Hepatocyte (in vitro differentiated cells): Measurements from ENCODE around the gene HES7. TPM values are rescaled to one million over a fixed set of nuclear protein-coding genes. Genes with fewer than 3 reads are reported as not detected.
A peak's percentile ranks its signal among the peaks of the same experiment; 100 is the strongest.

Source experiments
- DNase-seq: peaks from one replicate; pipeline ENCODE4 v3.0.0-alpha.2; 2016; ENCODE audit warnings: low spot score
- H2AFZ ChIP-seq: fragments of 200-600 bp; sonication (generic); 2 replicates; pipeline ENCODE4 v1.6.0; 2016; ENCODE audit warnings: antibody characterized with exemption, mild to moderate bottlenecking
- H3K27ac ChIP-seq: fragments of 200-600 bp; sonication (generic); 2 replicates; pipeline ENCODE4 v1.5.1; 2016; ENCODE audit warnings: mild to moderate bottlenecking
- H3K27me3 ChIP-seq: fragments of 200-600 bp; sonication (generic); 2 replicates; pipeline ENCODE4 v1.6.1; 2016
- H3K36me3 ChIP-seq: fragments of 200-600 bp; sonication (generic); replicated peaks from 2 replicates; pipeline ENCODE4 v1.5.1; 2016; ENCODE audit warnings: low read depth; ENCODE audit not compliant: insufficient read depth
- H3K4me1 ChIP-seq: fragments of 200-600 bp; sonication (generic); 2 replicates; pipeline ENCODE4 v1.5.1; 2016; ENCODE audit warnings: mild to moderate bottlenecking, moderate library complexity; ENCODE audit not compliant: insufficient read depth
- H3K4me2 ChIP-seq: fragments of 200-600 bp; sonication (generic); 2 replicates; pipeline ENCODE4 v1.6.0; 2016
- H3K4me3 ChIP-seq: fragments of 200-600 bp; sonication (generic); 2 replicates; pipeline ENCODE4 v1.5.1; 2016; ENCODE audit warnings: mild to moderate bottlenecking
- H3K79me2 ChIP-seq: fragments of 200-600 bp; sonication (generic); 2 replicates; pipeline ENCODE4 v1.6.0; 2017; ENCODE audit warnings: mild to moderate bottlenecking
- H3K9me2 ChIP-seq: fragments of 200-600 bp; sonication (generic); replicated peaks from 2 replicates; pipeline ENCODE4 v1.6.0; 2017; ENCODE audit warnings: mild to moderate bottlenecking; ENCODE audit not compliant: insufficient read depth
- H3K9me3 ChIP-seq: fragments of 200-600 bp; sonication (generic); 2 replicates; pipeline ENCODE4 v1.5.1; 2016; ENCODE audit warnings: low read depth, mild to moderate bottlenecking
- H4K20me1 ChIP-seq: fragments of 200-600 bp; sonication (generic); 2 replicates; pipeline ENCODE4 v1.6.0; 2016; ENCODE audit warnings: mild to moderate bottlenecking; ENCODE audit not compliant: insufficient read depth, poor library complexity, severe bottlenecking
- EZH2 ChIP-seq: fragments of 200-600 bp; sonication (generic); IDR thresholded peaks from 2 replicates; pipeline ENCODE4 v1.6.1; 2016; ENCODE audit warnings: antibody characterized with exemption, mild to moderate bottlenecking, borderline replicate concordance
- EZH2phosphoT487 ChIP-seq: fragments of 200-600 bp; sonication (generic); IDR thresholded peaks from one replicate; pipeline ENCODE4 v1.6.1; 2018; ENCODE audit warnings: antibody characterized with exemption, mild to moderate bottlenecking, low read depth, moderate library complexity; ENCODE audit not compliant: unreplicated experiment, severe bottlenecking
- WGBS: methylation state at CpG from one replicate; pipeline ENCODE4 v1.1.6; 2016; ENCODE audit warnings: low lambda C conversion rate; ENCODE audit errors: missing lambda C conversion rate; 5-methylcytosine and 5-hydroxymethylcytosine counted together
- polyA plus RNA-seq: library from polyadenylated mRNA; unstranded; fragments of >200 nt; fragmentation: Nextera tagmentation; extraction: Ambion mirVana; gene quantifications from 2 replicates; pipeline ENCODE4 v1.2.1, GENCODE V29; 2016
- total RNA-seq: library from RNA; depleted of rRNA; stranded (reverse); fragments of >200 nt; gene quantifications from 2 replicates; pipeline ENCODE4 v1.2.3, GENCODE V29; 2014
- TF ChIP-seq, protein P1 (sequence below): fragments of 200-600 bp; sonication (generic); IDR thresholded peaks from 2 replicates; pipeline ENCODE4 v1.5.1; 2016; ENCODE audit warnings: antibody characterized with exemption, mild to moderate bottlenecking; ENCODE audit not compliant: poor library complexity

The HES7 gene
- total and polyA plus RNA-seq, 2 experiments from 2014 or later, result not detected

DNA sequence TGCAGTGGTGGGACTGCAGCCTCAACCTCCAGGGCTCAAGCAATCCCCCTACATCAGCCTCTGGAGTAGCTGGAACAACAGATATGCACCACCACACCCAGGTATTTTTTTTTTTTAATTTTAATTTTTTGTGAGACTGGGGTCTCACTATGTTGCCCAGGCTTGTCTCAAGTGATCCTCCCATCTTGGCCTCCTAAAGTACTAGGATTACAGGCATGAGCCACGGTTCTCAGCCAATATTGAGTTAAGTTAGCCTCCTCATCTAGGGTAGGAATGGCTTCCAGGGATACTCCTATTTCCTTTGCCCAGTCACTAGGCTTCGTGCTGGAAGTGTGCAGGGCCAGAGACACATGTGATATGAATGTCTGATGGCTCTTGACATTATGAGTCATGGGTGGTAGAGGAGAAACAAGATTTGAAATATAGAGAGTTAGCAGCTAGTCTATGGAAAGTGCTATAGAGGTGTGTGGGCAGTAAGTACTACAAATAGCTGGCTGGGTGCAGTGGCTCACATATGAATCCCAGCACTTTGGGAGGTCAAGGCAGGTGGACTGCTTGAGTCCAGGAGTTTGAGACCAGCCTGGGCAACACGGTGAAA lies 8.0 kb upstream of the HES7 start:
- H2AFZ ChIP-seq, result no peak overlapping the region
- H3K4me1 ChIP-seq, result peaks cover 6% of the 10 kb centered on the region
- no peaks in the 10 kb centered on the region for H3K9me2 ChIP-seq
- H3K27me3 ChIP-seq, result no peaks in the 10 kb centered on the region
- H3K27ac ChIP-seq, result no peak overlapping the region
- H3K79me2 ChIP-seq, result no peaks in the 10 kb centered on the region
- H3K4me2 ChIP-seq, result no peak overlapping the region
- DNase-seq, result peak; percentile 4
- H3K9me3 ChIP-seq, result no peaks in the 10 kb centered on the region
- TF ChIP-seq EZH2phosphoT487, result no peak
- TF ChIP-seq, protein P1, sequence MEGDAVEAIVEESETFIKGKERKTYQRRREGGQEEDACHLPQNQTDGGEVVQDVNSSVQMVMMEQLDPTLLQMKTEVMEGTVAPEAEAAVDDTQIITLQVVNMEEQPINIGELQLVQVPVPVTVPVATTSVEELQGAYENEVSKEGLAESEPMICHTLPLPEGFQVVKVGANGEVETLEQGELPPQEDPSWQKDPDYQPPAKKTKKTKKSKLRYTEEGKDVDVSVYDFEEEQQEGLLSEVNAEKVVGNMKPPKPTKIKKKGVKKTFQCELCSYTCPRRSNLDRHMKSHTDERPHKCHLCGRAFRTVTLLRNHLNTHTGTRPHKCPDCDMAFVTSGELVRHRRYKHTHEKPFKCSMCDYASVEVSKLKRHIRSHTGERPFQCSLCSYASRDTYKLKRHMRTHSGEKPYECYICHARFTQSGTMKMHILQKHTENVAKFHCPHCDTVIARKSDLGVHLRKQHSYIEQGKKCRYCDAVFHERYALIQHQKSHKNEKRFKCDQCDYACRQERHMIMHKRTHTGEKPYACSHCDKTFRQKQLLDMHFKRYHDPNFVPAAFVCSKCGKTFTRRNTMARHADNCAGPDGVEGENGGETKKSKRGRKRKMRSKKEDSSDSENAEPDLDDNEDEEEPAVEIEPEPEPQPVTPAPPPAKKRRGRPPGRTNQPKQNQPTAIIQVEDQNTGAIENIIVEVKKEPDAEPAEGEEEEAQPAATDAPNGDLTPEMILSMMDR, result no peak
- no peak for TF ChIP-seq EZH2
- no peaks in the 10 kb centered on the region for H4K20me1 ChIP-seq
- H3K4me3 ChIP-seq, result no peak overlapping the region
- 83% methylated on average over 3 of the region's 3 CpGs for WGBS
- no peaks in the 10 kb centered on the region for H3K36me3 ChIP-seq

DNA sequence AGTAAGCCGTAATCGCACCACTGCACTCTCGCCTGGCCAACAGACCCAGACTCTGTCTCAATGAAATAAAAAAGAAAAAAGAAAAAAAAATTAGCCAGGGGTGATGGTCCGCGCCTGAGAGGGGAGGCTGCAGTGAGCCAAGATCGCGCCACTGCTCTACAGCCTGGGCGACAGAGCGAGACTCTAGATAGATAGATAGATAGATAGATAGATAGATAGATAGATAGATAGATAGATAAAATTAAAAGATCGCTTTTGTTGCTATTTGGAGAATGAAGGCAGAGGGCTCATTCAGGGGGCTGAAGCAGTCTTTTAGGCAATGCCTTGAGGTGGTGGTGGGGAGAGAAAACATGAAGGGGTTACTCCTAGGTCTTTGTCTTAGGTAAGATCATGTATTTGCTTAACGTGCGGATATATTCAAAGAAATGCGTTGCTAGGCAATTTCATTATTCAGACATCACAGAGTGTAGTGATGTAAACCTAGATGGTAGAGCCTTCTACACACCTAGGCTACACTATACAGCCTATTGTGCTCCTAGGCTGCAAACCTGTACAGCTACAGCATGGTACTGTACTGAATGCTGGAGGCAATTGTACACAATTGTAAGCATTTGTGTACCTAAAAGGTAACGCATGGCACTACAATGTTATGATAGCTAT lies 4.3 kb upstream of the HES7 start:
- Histone ChIP-seq H3K4me2 (no peak overlapping the region), H3K79me2 (no peaks in the 10 kb centered on the region)

DNA sequence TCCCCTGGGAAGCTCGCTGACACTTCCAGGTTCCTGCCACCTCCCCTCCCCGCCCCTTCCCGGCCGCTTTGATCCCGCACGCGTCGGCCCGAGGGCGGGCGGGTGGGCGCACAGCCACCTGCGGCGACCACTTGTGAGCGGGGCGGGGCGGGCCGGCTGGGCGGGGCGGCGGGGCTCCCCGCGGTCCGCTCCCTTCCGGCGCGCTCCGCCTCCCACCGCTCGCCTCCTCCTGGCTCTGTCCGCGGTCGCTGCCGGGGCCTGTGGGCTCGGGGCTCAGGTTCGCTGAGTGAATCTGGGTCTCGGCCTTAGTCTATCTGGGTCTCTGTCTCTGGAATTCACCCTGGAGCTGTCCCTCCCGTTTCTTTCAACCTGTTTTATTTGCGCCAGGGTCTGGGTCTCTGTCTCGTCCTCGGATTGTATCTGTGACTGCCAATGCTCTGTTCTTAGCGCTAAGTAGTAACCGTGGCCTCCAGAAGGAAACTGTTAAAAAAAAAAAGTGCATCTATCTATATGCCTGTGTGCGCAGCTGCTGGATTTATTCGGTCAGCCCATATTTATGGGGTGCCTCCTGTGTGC lies 2.7 kb upstream of the HES7 start:
- Histone ChIP-seq H3K9me2 (no peaks in the 10 kb centered on the region), H3K36me3 (no peaks in the 10 kb centered on the region), H3K27ac (peak overlapping the region; percentile 10), H4K20me1 (no peaks in the 10 kb centered on the region), H3K27me3 (peaks cover 29% of the 10 kb centered on the region), H2AFZ (peak overlapping the region; percentile 63), H3K4me1 (peaks cover 35% of the 10 kb centered on the region), H3K9me3 (no peaks in the 10 kb centered on the region), H3K4me2 (peak overlapping the region; percentile 88), H3K79me2 (no peaks in the 10 kb centered on the region), H3K4me3 (peak overlapping the region; percentile 90)
- DNase-seq, result peak; percentile 79
- 2% methylated on average over 14 of the region's 45 CpGs for WGBS
- TF ChIP-seq, protein P1, result no peak
- no peak for TF ChIP-seq EZH2phosphoT487
- TF ChIP-seq EZH2, result no peak

More for the DNA sequence above, 4.3 kb upstream of the HES7 start:
- Histone ChIP-seq H4K20me1 (no peaks in the 10 kb centered on the region), H2AFZ (no peak overlapping the region), H3K4me1 (peaks cover 28% of the 10 kb centered on the region), H3K9me3 (no peaks in the 10 kb centered on the region), H3K36me3 (no peaks in the 10 kb centered on the region), H3K27ac (no peak overlapping the region), H3K9me2 (no peaks in the 10 kb centered on the region), H3K27me3 (peaks cover 18% of the 10 kb centered on the region), H3K4me3 (no peak overlapping the region)
- no peak for TF ChIP-seq EZH2
- TF ChIP-seq, protein P1, result no peak
- no peak for TF ChIP-seq EZH2phosphoT487
- no peak for DNase-seq
- WGBS, result 92% methylated on average over 14 of the region's 14 CpGs
